ENCODE data around the gene CYBC1. TPM values are rescaled to one million over a fixed set of nuclear protein-coding genes. Genes with fewer than 3 reads are reported as not detected.

CYBC1 gene
- polyA plus RNA-seq, 1 donor (not counting 4 experiments of a cell fraction or from before 2014, with no cell fraction given) = 30.2 TPM

- H3K4me3 ChIP-seq (ENCODE audit: control insufficient read depth in 2 of 3, extremely low read depth in 1 of 3, insufficient read depth in 2 of 3, low read depth in 1 of 3, low read length in 3 of 3) = no peak overlapping the region
- no peaks in the 10 kb centered on the region for H3K4me1 ChIP-seq (ENCODE audit: control insufficient read depth, extremely low read depth, insufficient read depth, low read length)
- DNase-seq (ENCODE audit: low read depth, low spot score) (no peak), FAIRE-seq (no peak)
- no peak overlapping the region for H3K27ac ChIP-seq (ENCODE audit: control insufficient read depth, insufficient read depth, low read length)
- no peak overlapping the region for H3K4me2 ChIP-seq (ENCODE audit: control insufficient read depth, extremely low read depth, insufficient read depth, low read depth, low read length)
- no peaks in the 10 kb centered on the region for H3K27me3 ChIP-seq (ENCODE audit: control insufficient read depth, extremely low read depth, insufficient read depth, low read length)
- no peak for TF ChIP-seq EZH2 (IDR thresholded peaks at IDR 0.05; ENCODE audit: low read length)
- no peak for TF ChIP-seq CTCF (optimal IDR thresholded peaks at IDR 0.05 in 1 of 3, IDR thresholded peaks at IDR 0.05 in 1 of 3, conservative IDR thresholded peaks at IDR 0.05 in 1 of 3; ENCODE audit: extremely low read depth in 1 of 3, insufficient read depth in 2 of 3, low read length in 3 of 3)
- H3K9me3 ChIP-seq (ENCODE audit: control insufficient read depth, low read depth, low read length) = no peaks in the 10 kb centered on the region
- no peaks in the 10 kb centered on the region for H3K79me2 ChIP-seq (ENCODE audit: control insufficient read depth, insufficient read depth, low read length)
- H2AFZ ChIP-seq (ENCODE audit: control insufficient read depth, low read length) = no peak overlapping the region
- H3K9ac ChIP-seq (ENCODE audit: control insufficient read depth, extremely low read depth, insufficient read depth, low read length) = no peak overlapping the region
- dilution Hi-C loops (cut with MboI; ENCODE audit: extremely low pct_ligation_motif_present, low sequenced_read_pairs) = loop anchor here (10.0 kb wide), 1 partner anchor 89 kb away; no protein-coding TSS in a partner anchor
- H3K36me3 ChIP-seq (ENCODE audit: control insufficient read depth in 2 of 2, extremely low read depth in 1 of 2, insufficient read depth in 2 of 2, low read length in 2 of 2) = no peaks in the 10 kb centered on the region
- no peaks in the 10 kb centered on the region for H3K9me1 ChIP-seq (ENCODE audit: control insufficient read depth, extremely low read depth, insufficient read depth, low read length)
- no peaks in the 10 kb centered on the region for H4K20me1 ChIP-seq (ENCODE audit: control insufficient read depth, extremely low read depth, insufficient read depth, low read length)
These were observed 16.9 kb downstream of the CYBC1 start for GRCh38 chr17:82433560-82434215.

GRCh38 chr17:82432017-82432416, 18.5 kb downstream of the CYBC1 start:
- Histone ChIP-seq H3K9me1 (ENCODE audit: control insufficient read depth, extremely low read depth, insufficient read depth, low read length) (no peaks in the 10 kb centered on the region), H3K9me3 (ENCODE audit: control insufficient read depth, low read depth, low read length) (no peaks in the 10 kb centered on the region), H3K79me2 (ENCODE audit: control insufficient read depth, insufficient read depth, low read length) (no peaks in the 10 kb centered on the region), H3K4me2 (ENCODE audit: control insufficient read depth, extremely low read depth, insufficient read depth, low read depth, low read length) (no peak overlapping the region), H3K36me3 (ENCODE audit: control insufficient read depth in 2 of 2, extremely low read depth in 1 of 2, insufficient read depth in 2 of 2, low read length in 2 of 2) (no peaks in the 10 kb centered on the region), H3K27me3 (ENCODE audit: control insufficient read depth, extremely low read depth, insufficient read depth, low read length) (no peaks in the 10 kb centered on the region), H3K4me3 (ENCODE audit: control insufficient read depth in 2 of 3, extremely low read depth in 1 of 3, insufficient read depth in 2 of 3, low read depth in 1 of 3, low read length in 3 of 3) (no peak overlapping the region), H3K4me1 (ENCODE audit: control insufficient read depth, extremely low read depth, insufficient read depth, low read length) (no peaks in the 10 kb centered on the region), H4K20me1 (ENCODE audit: control insufficient read depth, extremely low read depth, insufficient read depth, low read length) (no peaks in the 10 kb centered on the region), H3K27ac (ENCODE audit: control insufficient read depth, insufficient read depth, low read length) (no peak overlapping the region), H3K9ac (ENCODE audit: control insufficient read depth, extremely low read depth, insufficient read depth, low read length) (no peak overlapping the region), H2AFZ (ENCODE audit: control insufficient read depth, low read length) (no peak overlapping the region)
- FAIRE-seq (no peak), DNase-seq (ENCODE audit: low read depth, low spot score) (no peak)
- dilution Hi-C loops (cut with MboI; ENCODE audit: extremely low pct_ligation_motif_present, low sequenced_read_pairs) = loop anchor here (10.0 kb wide), 1 partner anchor 87 kb away; no protein-coding TSS in a partner anchor
- TF ChIP-seq CTCF (optimal IDR thresholded peaks at IDR 0.05 in 1 of 3, IDR thresholded peaks at IDR 0.05 in 1 of 3, conservative IDR thresholded peaks at IDR 0.05 in 1 of 3; ENCODE audit: extremely low read depth in 1 of 3, insufficient read depth in 2 of 3, low read length in 3 of 3) (no peak), EZH2 (IDR thresholded peaks at IDR 0.05; ENCODE audit: low read length) (no peak)

Data from keratinocyte (primary cell).